GM18951 (cell line): ENCODE data around the gene TGM4.

Source experiments
- POLR2A ChIP-seq: IDR thresholded peaks from 4 replicates; pipeline ENCODE4 v1.6.1; 2011; ENCODE audit warnings: mild to moderate bottlenecking; ENCODE audit not compliant: insufficient read length, insufficient read depth; ENCODE audit errors: extremely low read depth
- in situ Hi-C: fragments of 300-500 bp; cut with MboI; formaldehyde crosslinking; loops from one replicate; pipeline ENCODE4 v1.12.0; 2022; ENCODE audit warnings: low sequenced_read_pairs, mixed read lengths, inconsistent platforms; ENCODE audit not compliant: unreplicated experiment

TGM4 gene

GRCh38 chr3:44861412-44862225, 12.8 kb upstream of the TGM4 start, which contains the start of gene TMEM42:
TMEM42 (plus strand) TSS chr3:44861912; CDS start chr3:44861925, 13 bp downstream.
- in situ Hi-C loops, result no loop called here
- TF ChIP-seq POLR2A, result peak; percentile 94

GRCh38 chr3:44862226-44862637, 12.2 kb upstream of the TGM4 start:
- no peak for TF ChIP-seq POLR2A
- in situ Hi-C loops, result no loop called here

- TF ChIP-seq POLR2A, result no peak
- in situ Hi-C loops, result no loop called here
Observed at GRCh38 chr3:44865272-44866035, 9.0 kb upstream of the TGM4 start.

- no peak for TF ChIP-seq POLR2A
- in situ Hi-C loops, result no loop called here
Observed at GRCh38 chr3:44867421-44868111, 6.8 kb upstream of the TGM4 start.

GRCh38 chr3:44870375-44871061, 3.9 kb upstream of the TGM4 start:
- in situ Hi-C loops, result no loop called here
- TF ChIP-seq POLR2A, result no peak

GRCh38 chr3:44875596-44875995, 1.2 kb downstream of the TGM4 start:
- in situ Hi-C loops, result no loop called here
- no peak for TF ChIP-seq POLR2A

GRCh38 chr3:44877333-44877732, 2.9 kb downstream of the TGM4 start:
- in situ Hi-C loops, result no loop called here
- TF ChIP-seq POLR2A, result no peak

GRCh38 chr3:44880284-44880683, 5.9 kb downstream of the TGM4 start:
- in situ Hi-C loops, result no loop called here
- TF ChIP-seq POLR2A, result no peak

GRCh38 chr3:44883213-44883955, 9.0 kb downstream of the TGM4 start:
- no peak for TF ChIP-seq POLR2A
- in situ Hi-C loops, result no loop called here

GRCh38 chr3:44883999-44884431, 9.6 kb downstream of the TGM4 start:
- no peak for TF ChIP-seq POLR2A
- in situ Hi-C loops, result no loop called here

- in situ Hi-C loops, result no loop called here
- no peak for TF ChIP-seq POLR2A
Observed at GRCh38 chr3:44885618-44886017, 11.2 kb downstream of the TGM4 start.

- in situ Hi-C loops, result no loop called here
- TF ChIP-seq POLR2A, result no peak
Observed at GRCh38 chr3:44886561-44886960, 12.2 kb downstream of the TGM4 start.
